GM03348 (cell line): ENCODE results near the gene DAGLA.

Experiments
- DNase-seq: peaks from one replicate; pipeline ENCODE4 v3.0.0; 2012; ENCODE audit warnings: low spot score

DAGLA gene

GRCh38 chr11:61728940-61729219, 48.7 kb downstream of the DAGLA start:
- DNase-seq = peak; percentile 78

- no peak for DNase-seq
Observed at GRCh38 chr11:61730240-61730994, 50.2 kb downstream of the DAGLA start.

- peak; percentile 35 for DNase-seq
Observed at GRCh38 chr11:61731211-61731951, 51.2 kb downstream of the DAGLA start.

GRCh38 chr11:61731952-61732675, 51.9 kb downstream of the DAGLA start:
- DNase-seq = peak; percentile 47

GRCh38 chr11:61732705-61733104, 52.5 kb downstream of the DAGLA start:
- DNase-seq = peak; percentile 96

GRCh38 chr11:61733120-61733978, 53.2 kb downstream of the DAGLA start:
- DNase-seq = peak; percentile 96

GRCh38 chr11:61734767-61735166, 54.6 kb downstream of the DAGLA start:
- no peak for DNase-seq

GRCh38 chr11:61735391-61735790, 55.2 kb downstream of the DAGLA start:
- DNase-seq = no peak

GRCh38 chr11:61736310-61736709, 56.1 kb downstream of the DAGLA start:
- no peak for DNase-seq

GRCh38 chr11:61737131-61737530, 56.9 kb downstream of the DAGLA start:
- no peak for DNase-seq

- DNase-seq = no peak
Observed at GRCh38 chr11:61737636-61738386, 57.6 kb downstream of the DAGLA start.

- no peak for DNase-seq
Observed at GRCh38 chr11:61738776-61739175, 58.6 kb downstream of the DAGLA start.

- no peak for DNase-seq
Observed at GRCh38 chr11:61739413-61739812, 59.2 kb downstream of the DAGLA start.

GRCh38 chr11:61739966-61740365, 59.8 kb downstream of the DAGLA start:
- DNase-seq = no peak

- no peak for DNase-seq
Observed at GRCh38 chr11:61742391-61742790, 62.2 kb downstream of the DAGLA start.

GRCh38 chr11:61743486-61744095, 63.4 kb downstream of the DAGLA start:
- DNase-seq = no peak

GRCh38 chr11:61744181-61744580, 64.0 kb downstream of the DAGLA start:
- no peak for DNase-seq

- no peak for DNase-seq
Observed at GRCh38 chr11:61744609-61745156, 64.5 kb downstream of the DAGLA start.

- DNase-seq = no peak
Observed at GRCh38 chr11:61745781-61746441, 65.7 kb downstream of the DAGLA start.
